Endodermal cell (in vitro differentiated cells): ENCODE measurements around the gene CNOT3. TPM values are rescaled to one million over a fixed set of nuclear protein-coding genes. Genes with fewer than 3 reads are reported as not detected.

ENCODE experiments used
- DNase-seq: peaks from one replicate; pipeline ENCODE4 v3.0.0-alpha.2; 2017
- H3K27ac ChIP-seq: 2 replicates; pipeline ENCODE4 v1.5.1; 2013; ENCODE audit warnings: mild to moderate bottlenecking, low read depth, low read length, moderate library complexity
- H3K27me3 ChIP-seq: 2 replicates; pipeline ENCODE4 v1.6.1; 2013; ENCODE audit warnings: mild to moderate bottlenecking, low read length, moderate library complexity; ENCODE audit not compliant: insufficient read depth, control insufficient read depth, poor library complexity, severe bottlenecking
- H3K36me3 ChIP-seq: 2 replicates; pipeline ENCODE4 v1.7.0; 2013; ENCODE audit warnings: mild to moderate bottlenecking, low read length, moderate library complexity; ENCODE audit not compliant: control insufficient read depth, insufficient read depth
- H3K4me1 ChIP-seq: one replicate; pipeline ENCODE4 v1.7.0; 2013; ENCODE audit warnings: low read length; ENCODE audit not compliant: control insufficient read depth, insufficient read depth
- H3K4me3 ChIP-seq: 2 replicates; pipeline ENCODE4 v1.5.1; 2013; ENCODE audit warnings: mild to moderate bottlenecking, low read length, moderate library complexity
- H3K9ac ChIP-seq: 2 replicates; pipeline ENCODE4 v1.6.1; 2013; ENCODE audit warnings: mild to moderate bottlenecking, low read length, moderate library complexity; ENCODE audit not compliant: poor library complexity, severe bottlenecking; ENCODE audit errors: extremely low read depth
- H3K9me3 ChIP-seq: 2 replicates; pipeline ENCODE4 v1.6.1; 2013; ENCODE audit warnings: mild to moderate bottlenecking, low read length, moderate library complexity; ENCODE audit not compliant: control insufficient read depth
- H3K27ac Mint-ChIP-seq: 2 replicates; pipeline ENCODE4 v1.8.0; 2020; ENCODE audit warnings: mixed read lengths
- H3K27me3 Mint-ChIP-seq: 2 replicates; pipeline ENCODE4 v1.8.0; 2021; ENCODE audit warnings: mild to moderate bottlenecking, mixed read lengths; ENCODE audit not compliant: insufficient read depth
- H3K36me3 Mint-ChIP-seq: 2 replicates; pipeline ENCODE4 v1.8.0; 2020; ENCODE audit warnings: low read depth, mixed read lengths
- H3K4me1 Mint-ChIP-seq: 2 replicates; pipeline ENCODE4 v1.8.0; 2020; ENCODE audit warnings: mixed read lengths
- H3K4me3 Mint-ChIP-seq: 2 replicates; pipeline ENCODE4 v1.8.0; 2020; ENCODE audit warnings: mild to moderate bottlenecking, moderate library complexity, mixed read lengths
- H3K9me3 Mint-ChIP-seq: 2 replicates; pipeline ENCODE4 v1.8.0; 2020; ENCODE audit warnings: mild to moderate bottlenecking, mixed read lengths
- CTCF ChIP-seq: fragments of 200-600 bp; sonication (generic); conservative IDR thresholded peaks from 2 replicates; pipeline ENCODE4 v1.5.0; 2021; ENCODE audit warnings: antibody characterized with exemption, mild to moderate bottlenecking
- WGBS, 2 experiments: methylation state at CpG; one replicate each; pipeline versions ENCODE4 v1.1.5 to v1.1.7; 2013; ENCODE audit warnings: missing lambda C conversion rate in 2 of 2, mixed read lengths in 1 of 2; ENCODE audit not compliant: insufficient coverage in 1 of 2, insufficient read length in 1 of 2; 5-methylcytosine and 5-hydroxymethylcytosine counted together
- total RNA-seq, 2 donors: library from RNA; stranded (reverse); fragmentation: NEBNext Ultra II Directional in 1 of 2; extraction: Animal tissue kit (Norgen Biotek cat#: 25700) in 1 of 2; gene quantifications; 2 replicates in 1 of 2; 3 replicates in 1 of 2; pipeline ENCODE4 v1.2.1, GENCODE V29; 2021

Gene CNOT3
- total RNA-seq, 2 donors from 2014 or later: 78.9 to 82.7 TPM

DNA sequence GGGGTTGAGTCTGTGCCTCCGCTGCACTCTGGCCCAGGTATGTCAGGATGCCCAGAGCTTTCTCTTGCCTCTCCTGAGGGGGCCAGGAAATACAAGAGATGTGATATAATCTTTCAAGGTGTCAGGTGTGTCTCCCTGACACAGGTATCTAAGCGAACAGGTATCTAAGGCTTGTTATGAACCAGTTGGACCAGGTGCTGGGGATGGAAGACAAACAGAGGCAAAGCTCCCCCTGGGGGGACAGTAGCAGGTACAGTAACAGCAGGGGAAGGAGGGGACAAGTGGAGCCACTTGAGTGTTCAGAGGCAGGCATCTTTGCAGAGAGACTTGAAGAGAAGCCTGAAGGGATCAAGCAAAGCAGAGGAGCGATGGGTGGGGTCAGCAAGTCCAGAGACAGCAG, 19.4 kb downstream of the CNOT3 start:
- Histone ChIP-seq H3K9ac (no peak overlapping the region), H3K4me3 (no peak overlapping the region), H3K4me1 (no peaks in the 10 kb centered on the region), H3K27me3 (no peaks in the 10 kb centered on the region), H3K9me3 (no peaks in the 10 kb centered on the region), H3K36me3 (peaks cover 49% of the 10 kb centered on the region), H3K27ac (no peak overlapping the region)
- H3K9me3 Mint-ChIP-seq: no peaks in the 10 kb centered on the region
- no peak overlapping the region for H3K4me3 Mint-ChIP-seq
- no peak for DNase-seq
- H3K27ac Mint-ChIP-seq: peak overlapping the region; percentile 24
- peaks cover 7% of the 10 kb centered on the region for H3K4me1 Mint-ChIP-seq
- H3K27me3 Mint-ChIP-seq: no peaks in the 10 kb centered on the region
- 95 to 96% methylated on average over 2 to 3 of the region's 3 CpGs for WGBS, 2 experiments
- peaks cover 42% of the 10 kb centered on the region for H3K36me3 Mint-ChIP-seq
- no peak for TF ChIP-seq CTCF

DNA sequence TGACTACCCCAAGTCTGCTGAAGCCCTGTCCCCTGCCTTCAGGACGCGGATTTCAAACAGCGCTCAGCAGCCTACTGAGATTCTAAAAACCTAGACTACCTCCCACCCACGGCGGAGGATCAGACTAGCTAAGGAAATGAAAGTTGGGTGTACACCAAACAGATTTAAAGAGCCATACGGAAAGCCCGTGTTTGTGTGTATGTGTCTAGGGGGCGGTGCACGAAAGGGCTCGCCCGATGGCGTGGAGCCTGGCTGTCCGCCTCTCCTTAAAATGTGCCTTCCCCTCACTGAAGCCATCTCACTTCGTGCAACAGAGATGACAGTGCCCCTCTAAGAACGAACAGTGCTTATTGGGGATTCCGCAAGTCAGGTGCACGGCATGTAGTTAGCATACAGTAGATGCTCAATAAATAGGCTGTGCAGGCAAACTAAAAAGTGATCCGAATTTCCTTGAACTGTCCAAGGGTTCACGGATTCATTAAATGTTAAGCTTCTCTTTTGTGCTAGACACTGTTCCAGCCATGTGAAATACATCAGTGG, 21.3 kb downstream of the CNOT3 start:
- peaks cover 31% of the 10 kb centered on the region for H3K36me3 ChIP-seq
- Mint-ChIP-seq H3K9me3 (no peaks in the 10 kb centered on the region), H3K4me1 (peaks cover 7% of the 10 kb centered on the region), H3K4me3 (peak overlapping the region; percentile 91), H3K27ac (peak overlapping the region; percentile 98), H3K27me3 (peaks cover 14% of the 10 kb centered on the region), H3K36me3 (peaks cover 32% of the 10 kb centered on the region)
- WGBS, 2 experiments: 32 to 46% methylated on average over 7 to 19 of the region's 19 CpGs
- peak overlapping the region; percentile 89 for H3K27ac ChIP-seq
- DNase-seq: no peak
- H3K4me3 ChIP-seq: peak overlapping the region; percentile 99
- TF ChIP-seq CTCF: no peak
- H3K9me3 ChIP-seq: no peaks in the 10 kb centered on the region
- H3K27me3 ChIP-seq: no peaks in the 10 kb centered on the region
- no peaks in the 10 kb centered on the region for H3K4me1 ChIP-seq
- peak overlapping the region; percentile 75 for H3K9ac ChIP-seq

- H3K4me3 Mint-ChIP-seq: peak within 1 kb of the TSS; percentile 91
- H3K27ac Mint-ChIP-seq: peak within 1 kb of the TSS; percentile 98
- H3K36me3 Mint-ChIP-seq: peaks cover 26% of the 10 kb centered on the region
- Histone ChIP-seq H3K4me1 (no peaks in the 10 kb centered on the region), H3K36me3 (peaks cover 24% of the 10 kb centered on the region), H3K4me3 (peak within 1 kb of the TSS; percentile 99), H3K27ac (peak within 1 kb of the TSS; percentile 89), H3K9me3 (no peaks in the 10 kb centered on the region), H3K27me3 (no peaks in the 10 kb centered on the region), H3K9ac (peak within 1 kb of the TSS; percentile 82)
- TF ChIP-seq CTCF: peak; percentile 65
- peaks cover under 1% of the 10 kb centered on the region for H3K9me3 Mint-ChIP-seq
- 0% methylated on average over 47 to 72 of the region's 72 CpGs for WGBS, 2 experiments
- peaks cover 7% of the 10 kb centered on the region for H3K4me1 Mint-ChIP-seq
- peak; percentile 100 for DNase-seq
- H3K27me3 Mint-ChIP-seq: peaks cover 21% of the 10 kb centered on the region
Observed at GRCh38 chr19:54159352-54160181, 22.0 kb downstream of the CNOT3 start, which contains the start of gene LENG1. TSS of gene LENG1 (minus strand) at chr19:54159721. CDS start at chr19:54159695, 26 bp downstream.
